ACC112 (cell line): ENCODE results near the gene TGFBR2.

Experiments used
- H2AFZ ChIP-seq: fragments of 200-600 bp; sonication (generic); one replicate; pipeline ENCODE4 v1.6.0; 2017; ENCODE audit warnings: antibody characterized with exemption, low read length; ENCODE audit not compliant: unreplicated experiment
- H3K27ac ChIP-seq: fragments of 200-600 bp; sonication (generic); 2 replicates; pipeline ENCODE4 v1.5.1; 2014; ENCODE audit warnings: low read depth, mild to moderate bottlenecking, antibody characterized with exemption, low read length, moderate library complexity
- H3K27me3 ChIP-seq: fragments of 200-600 bp; sonication (generic); 2 replicates; pipeline ENCODE4 v1.6.1; 2014; ENCODE audit warnings: mild to moderate bottlenecking, antibody characterized with exemption, low read length, moderate library complexity, mixed read lengths; ENCODE audit not compliant: insufficient read depth
- H3K36me3 ChIP-seq: fragments of 200-600 bp; sonication (generic); 2 replicates; pipeline ENCODE4 v1.6.1; 2016; ENCODE audit warnings: mild to moderate bottlenecking, antibody characterized with exemption, low read length, moderate library complexity, mixed read lengths; ENCODE audit not compliant: insufficient read depth
- H3K4me1 ChIP-seq: fragments of 200-600 bp; sonication (generic); one replicate; pipeline ENCODE4 v1.6.1; 2016; ENCODE audit warnings: low read length, mixed read lengths; ENCODE audit not compliant: insufficient read depth, unreplicated experiment, control insufficient read depth
- H3K4me3 ChIP-seq: fragments of 200-600 bp; sonication (generic); 2 replicates; pipeline ENCODE4 v1.5.1; 2014; ENCODE audit warnings: mild to moderate bottlenecking, low read depth, low read length
- H3K79me2 ChIP-seq: fragments of 200-600 bp; sonication (generic); one replicate; pipeline ENCODE4 v1.6.0; 2016; ENCODE audit warnings: low read length; ENCODE audit not compliant: control insufficient read depth, unreplicated experiment, insufficient read depth

Gene TGFBR2

GRCh38 chr3:30606301-30607031 lies at the start of gene TGFBR2:
Gene TGFBR2, plus strand, starts transcription at chr3:30606601. Its CDS starts 283 bp downstream, at chr3:30606884.
- Histone ChIP-seq H3K4me3 (peak within 1 kb of the TSS; percentile 98), H3K27ac (peak within 1 kb of the TSS; percentile 87), H2AFZ (peak within 1 kb of the TSS; percentile 16), H3K36me3 (peaks cover 14% of the 10 kb centered on the region), H3K4me1 (peaks cover 39% of the 10 kb centered on the region), H3K79me2 (peaks cover 54% of the 10 kb centered on the region), H3K27me3 (no peaks in the 10 kb centered on the region)

DNA sequence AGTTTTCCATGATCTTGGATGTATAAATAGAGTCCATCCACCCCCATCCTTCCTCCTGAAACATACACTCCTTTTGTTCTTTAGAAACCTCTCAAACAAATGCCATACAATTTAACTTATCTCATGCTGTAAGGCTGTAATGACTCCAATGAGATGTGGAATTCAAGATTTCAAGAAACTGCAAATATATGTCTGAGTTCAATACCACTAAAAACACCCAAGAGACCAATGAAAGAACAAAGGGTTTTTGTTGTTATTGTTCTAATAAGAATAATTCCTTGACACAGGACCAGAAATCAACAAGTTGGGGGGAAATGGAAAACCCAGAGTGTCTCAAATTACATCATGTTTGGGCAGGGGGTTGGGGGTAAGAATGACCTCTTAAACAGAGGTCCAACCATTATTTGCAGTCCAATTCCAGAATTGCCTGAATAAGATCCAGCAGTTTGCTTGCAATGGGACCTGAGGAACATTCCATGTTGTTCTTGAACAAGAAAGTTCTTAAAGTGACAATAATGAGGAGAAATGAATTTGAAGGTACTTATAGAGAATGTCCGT lies 48.6 kb upstream of the TGFBR2 start:
- H3K4me3 ChIP-seq, result no peak overlapping the region
- H3K79me2 ChIP-seq, result no peaks in the 10 kb centered on the region
- no peaks in the 10 kb centered on the region for H3K27me3 ChIP-seq
- H3K27ac ChIP-seq, result no peak overlapping the region
- H3K4me1 ChIP-seq, result peaks cover 6% of the 10 kb centered on the region
- H2AFZ ChIP-seq, result no peak overlapping the region
- H3K36me3 ChIP-seq, result no peaks in the 10 kb centered on the region

GRCh38 chr3:30563956-30564355 lies 42.4 kb upstream of the TGFBR2 start:
- Histone ChIP-seq H3K36me3 (no peaks in the 10 kb centered on the region), H2AFZ (no peak overlapping the region), H3K27me3 (no peaks in the 10 kb centered on the region), H3K4me1 (no peaks in the 10 kb centered on the region), H3K4me3 (no peak overlapping the region), H3K79me2 (no peaks in the 10 kb centered on the region), H3K27ac (no peak overlapping the region)

DNA sequence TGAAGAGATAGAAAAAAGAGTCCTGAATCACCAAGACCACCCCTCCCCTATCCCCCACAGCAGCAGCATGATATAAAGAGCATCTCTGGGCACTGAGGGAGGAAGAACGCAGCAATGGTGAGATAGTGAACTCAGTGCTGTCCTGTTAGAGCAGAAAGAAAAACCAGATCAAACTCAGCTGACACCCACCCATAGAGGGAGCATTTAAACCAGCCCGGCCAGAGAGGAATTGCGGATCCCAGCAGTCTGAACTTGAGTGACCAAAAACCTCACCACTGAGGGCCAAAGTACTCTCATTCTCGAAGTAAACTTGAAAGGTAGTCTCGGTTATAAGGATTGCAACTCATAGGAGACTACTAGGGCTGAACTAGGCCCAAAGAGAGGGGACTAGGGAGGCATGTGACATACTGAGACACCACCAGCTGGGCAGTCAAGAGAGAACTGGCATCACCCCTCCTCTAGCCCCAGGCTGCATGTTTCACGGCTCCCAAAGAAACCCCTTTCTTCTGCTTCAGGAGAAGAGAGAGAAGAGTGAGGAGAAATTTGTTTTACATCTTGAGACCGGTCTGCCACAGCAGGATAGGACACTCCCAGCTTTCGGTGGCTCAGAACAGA lies 39.2 kb upstream of the TGFBR2 start:
- H3K27me3 ChIP-seq, result no peaks in the 10 kb centered on the region
- no peaks in the 10 kb centered on the region for H3K36me3 ChIP-seq
- no peak overlapping the region for H3K4me3 ChIP-seq
- no peaks in the 10 kb centered on the region for H3K4me1 ChIP-seq
- H3K79me2 ChIP-seq, result no peaks in the 10 kb centered on the region
- no peak overlapping the region for H3K27ac ChIP-seq
- H2AFZ ChIP-seq, result no peak overlapping the region

DNA sequence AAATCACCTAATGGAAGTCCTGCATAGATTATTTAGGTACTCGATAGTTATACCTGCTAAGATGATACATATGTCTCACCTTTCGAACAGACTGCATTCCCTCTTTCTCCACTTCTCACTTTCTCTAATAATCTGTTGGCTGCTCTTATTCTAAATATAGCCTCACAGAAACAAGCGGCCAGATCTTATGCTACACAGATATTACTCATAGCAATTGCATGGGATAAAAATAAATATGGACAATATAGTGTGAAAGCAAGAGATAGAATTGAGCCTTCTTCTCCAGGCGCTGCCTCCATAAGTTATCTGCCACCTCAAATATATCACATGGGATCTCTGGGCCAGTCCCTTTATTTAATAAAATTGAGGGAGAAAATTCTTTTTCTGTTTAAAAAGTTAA lies 29.5 kb upstream of the TGFBR2 start:
- Histone ChIP-seq H3K79me2 (no peaks in the 10 kb centered on the region), H3K27ac (no peak overlapping the region), H3K36me3 (no peaks in the 10 kb centered on the region), H2AFZ (no peak overlapping the region), H3K27me3 (no peaks in the 10 kb centered on the region), H3K4me3 (no peak overlapping the region), H3K4me1 (peaks cover 24% of the 10 kb centered on the region)

GRCh38 chr3:30577788-30578187 lies 28.6 kb upstream of the TGFBR2 start:
- H3K36me3 ChIP-seq, result no peaks in the 10 kb centered on the region
- no peaks in the 10 kb centered on the region for H3K27me3 ChIP-seq
- peak overlapping the region; percentile 46 for H2AFZ ChIP-seq
- H3K79me2 ChIP-seq, result no peaks in the 10 kb centered on the region
- peak overlapping the region; percentile 84 for H3K27ac ChIP-seq
- no peak overlapping the region for H3K4me3 ChIP-seq
- H3K4me1 ChIP-seq, result peaks cover 24% of the 10 kb centered on the region

- no peaks in the 10 kb centered on the region for H3K27me3 ChIP-seq
- peaks cover 24% of the 10 kb centered on the region for H3K4me1 ChIP-seq
- H3K4me3 ChIP-seq, result no peak overlapping the region
- peak overlapping the region; percentile 46 for H2AFZ ChIP-seq
- no peaks in the 10 kb centered on the region for H3K36me3 ChIP-seq
- no peaks in the 10 kb centered on the region for H3K79me2 ChIP-seq
- H3K27ac ChIP-seq, result peak overlapping the region; percentile 84
Measured at GRCh38 chr3:30578479-30578878, 27.9 kb upstream of the TGFBR2 start.

DNA sequence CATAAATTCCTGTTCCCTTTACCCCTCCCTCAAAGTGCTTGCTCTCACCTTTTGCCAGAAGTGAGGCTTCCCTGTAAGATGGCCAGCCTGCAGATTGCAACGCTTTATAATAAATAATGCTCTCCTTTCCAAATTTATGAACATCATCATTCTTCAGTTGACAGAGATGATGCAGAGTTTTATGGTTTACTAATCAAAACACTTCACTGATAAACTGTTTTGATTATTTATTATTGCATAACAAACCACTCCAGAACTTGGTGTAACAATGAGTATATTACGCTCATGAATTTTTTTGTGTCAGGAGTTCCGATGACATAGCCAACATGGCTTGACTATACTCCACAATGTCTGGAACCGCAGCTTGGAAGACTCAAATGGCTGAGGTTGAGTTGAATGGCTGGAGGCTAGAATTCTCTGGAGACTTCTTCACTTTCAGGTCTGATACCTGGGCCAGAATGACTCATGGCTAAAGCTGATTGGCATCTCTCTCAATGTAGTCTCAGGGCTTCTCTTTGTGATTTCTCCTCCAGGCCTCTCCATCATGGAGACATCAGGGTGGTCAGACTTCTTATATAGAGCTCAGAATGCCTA lies 27.3 kb upstream of the TGFBR2 start:
- peaks cover 24% of the 10 kb centered on the region for H3K4me1 ChIP-seq
- peak overlapping the region; percentile 84 for H3K27ac ChIP-seq
- H3K27me3 ChIP-seq, result no peaks in the 10 kb centered on the region
- H2AFZ ChIP-seq, result no peak overlapping the region
- H3K79me2 ChIP-seq, result no peaks in the 10 kb centered on the region
- no peak overlapping the region for H3K4me3 ChIP-seq
- no peaks in the 10 kb centered on the region for H3K36me3 ChIP-seq

DNA sequence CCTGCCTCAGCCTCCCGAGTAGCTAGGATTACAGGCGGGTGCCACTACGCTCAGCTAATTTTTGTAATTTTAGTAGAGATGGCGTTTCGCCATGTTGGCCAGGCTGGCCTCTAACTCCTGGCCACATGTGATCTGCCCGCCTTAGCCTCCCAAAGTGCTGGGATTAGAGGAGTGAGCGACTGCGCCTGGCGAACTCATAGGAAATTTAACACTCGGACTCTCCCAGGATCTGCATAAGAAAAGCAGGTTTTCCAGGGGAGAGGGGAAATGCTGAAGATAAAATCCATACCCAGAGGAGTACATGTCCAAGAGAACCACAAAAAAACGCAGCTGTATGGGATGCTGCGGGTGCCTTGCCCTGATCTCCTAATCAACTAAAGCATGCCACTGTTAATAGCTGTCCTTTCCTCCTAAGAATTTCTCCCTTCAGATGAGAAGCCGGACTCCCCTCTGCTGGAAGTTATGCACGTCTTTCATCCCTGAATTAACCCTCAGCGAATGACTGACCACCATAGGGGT lies 25.3 kb upstream of the TGFBR2 start:
- H2AFZ ChIP-seq, result no peak overlapping the region
- H3K4me3 ChIP-seq, result no peak overlapping the region
- H3K79me2 ChIP-seq, result no peaks in the 10 kb centered on the region
- H3K4me1 ChIP-seq, result peaks cover 25% of the 10 kb centered on the region
- H3K27me3 ChIP-seq, result no peaks in the 10 kb centered on the region
- no peak overlapping the region for H3K27ac ChIP-seq
- H3K36me3 ChIP-seq, result no peaks in the 10 kb centered on the region

- H3K4me1 ChIP-seq, result peaks cover 29% of the 10 kb centered on the region
- no peak overlapping the region for H3K4me3 ChIP-seq
- no peak overlapping the region for H2AFZ ChIP-seq
- H3K79me2 ChIP-seq, result no peaks in the 10 kb centered on the region
- no peaks in the 10 kb centered on the region for H3K27me3 ChIP-seq
- no peak overlapping the region for H3K27ac ChIP-seq
- H3K36me3 ChIP-seq, result no peaks in the 10 kb centered on the region
Measured at GRCh38 chr3:30581982-30582381, 24.4 kb upstream of the TGFBR2 start.
